HG02623 (cell line): ENCODE measurements around the gene ANKRD11.

Experiments
- ATAC-seq: cut with Tn5 transposase; IDR thresholded peaks from one replicate; pipeline ENCODE4 v1.9.1; 2021; ENCODE audit warnings: moderate library complexity; ENCODE audit not compliant: unreplicated experiment

ANKRD11 gene

GRCh38 chr16:89490439-89491237 is at the start of gene ANKRD11:
ANKRD11 (minus strand) TSS chr16:89490561; CDS start chr16:89317019, 173,542 bp downstream.
- peak; percentile 85 for ATAC-seq

- no peak for ATAC-seq
These were observed 47.9 kb upstream of the ANKRD11 start for GRCh38 chr16:89538286-89538685.

GRCh38 chr16:89537549-89537925 is 47.2 kb upstream of the ANKRD11 start:
- ATAC-seq, result no peak

- no peak for ATAC-seq
These were observed 46.7 kb upstream of the ANKRD11 start for GRCh38 chr16:89536886-89537548.

- ATAC-seq, result no peak
These were observed 46.0 kb upstream of the ANKRD11 start for GRCh38 chr16:89536371-89536770.

- ATAC-seq, result no peak
These were observed 43.9 kb upstream of the ANKRD11 start for GRCh38 chr16:89534252-89534756.

GRCh38 chr16:89531821-89532526 is 41.6 kb upstream of the ANKRD11 start:
- no peak for ATAC-seq

- no peak for ATAC-seq
These were observed 40.3 kb upstream of the ANKRD11 start for GRCh38 chr16:89530401-89531381.

- ATAC-seq, result no peak
These were observed 38.7 kb upstream of the ANKRD11 start for GRCh38 chr16:89529097-89529496.

- ATAC-seq, result no peak
These were observed 35.0 kb upstream of the ANKRD11 start for GRCh38 chr16:89525146-89525913.

GRCh38 chr16:89523680-89524344 is 33.5 kb upstream of the ANKRD11 start:
- no peak for ATAC-seq

GRCh38 chr16:89522287-89522686 is 31.9 kb upstream of the ANKRD11 start:
- no peak for ATAC-seq

GRCh38 chr16:89519881-89520280 is 29.5 kb upstream of the ANKRD11 start:
- no peak for ATAC-seq

GRCh38 chr16:89517128-89517527 is 26.8 kb upstream of the ANKRD11 start:
- no peak for ATAC-seq

- no peak for ATAC-seq
These were observed 22.1 kb upstream of the ANKRD11 start for GRCh38 chr16:89512453-89512852.

GRCh38 chr16:89511374-89511773 is 21.0 kb upstream of the ANKRD11 start:
- ATAC-seq, result no peak

GRCh38 chr16:89510526-89510925 is 20.2 kb upstream of the ANKRD11 start:
- no peak for ATAC-seq

- ATAC-seq, result peak; percentile 80
These were observed 17.7 kb upstream of the ANKRD11 start, which contains the start of gene SPG7 for GRCh38 chr16:89507834-89508590. SPG7 (plus strand) TSS chr16:89508403; CDS start chr16:89508418, 15 bp downstream.
